Effector CD8-positive, alpha-beta T cell (primary cell): ENCODE data around the gene PDCD5.
"Not testable (repeated sequence)": the region's sequence is repeated elsewhere in the genome, so short reads cannot be mapped to it uniquely, and the experiment has no call there.

Experiments used
- DNase-seq: peaks from one replicate; lab custom pipeline; 2025; lab: John Stamatoyannopoulos, UW
- total RNA-seq, 4 experiments: gene quantifications; one replicate each; lab custom pipeline; 2026; lab: John Stamatoyannopoulos, UW

PDCD5 gene, protein sequence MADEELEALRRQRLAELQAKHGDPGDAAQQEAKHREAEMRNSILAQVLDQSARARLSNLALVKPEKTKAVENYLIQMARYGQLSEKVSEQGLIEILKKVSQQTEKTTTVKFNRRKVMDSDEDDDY
- total RNA-seq: 36.7 to 69.9 (median 42.0) reads per million in 4 experiments

DNA sequence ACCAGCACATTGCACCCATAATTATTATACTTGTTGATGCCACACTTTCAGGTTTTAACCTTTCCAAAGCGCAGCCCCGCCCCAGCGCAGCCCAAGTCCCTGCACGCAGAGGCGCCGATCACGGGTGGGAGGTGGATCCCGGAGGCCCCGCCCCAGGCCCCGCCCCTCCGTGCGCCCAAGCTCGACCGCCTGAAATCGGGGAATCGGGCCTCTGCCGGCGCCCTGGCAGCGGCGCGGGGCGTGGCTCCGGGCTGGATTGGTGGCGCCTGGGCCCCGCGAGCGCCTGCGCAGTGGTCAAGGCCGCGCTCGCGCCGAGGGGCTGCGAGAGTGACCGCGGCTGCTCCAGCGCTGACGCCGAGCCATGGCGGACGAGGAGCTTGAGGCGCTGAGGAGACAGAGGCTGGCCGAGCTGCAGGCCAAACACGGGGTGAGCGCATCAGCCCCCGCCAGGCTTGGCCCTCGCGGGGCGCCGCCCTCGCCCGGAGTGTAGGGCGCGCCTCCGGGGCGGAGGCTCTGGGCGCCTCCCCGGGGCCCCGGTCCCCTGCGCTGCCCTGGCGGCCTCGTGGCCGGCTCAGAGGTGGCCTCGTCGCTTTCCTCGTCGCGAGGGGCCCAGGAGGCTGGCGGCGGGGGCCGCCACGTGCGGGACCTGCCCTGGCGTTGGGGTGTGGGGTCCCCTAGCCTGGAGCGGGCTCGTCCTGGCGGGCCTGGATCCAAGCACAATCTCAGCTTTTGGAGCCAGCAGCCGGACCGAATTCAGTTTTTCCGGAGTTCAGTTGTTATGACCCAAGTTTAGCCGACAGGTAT lies at the start of gene PDCD5:
Gene PDCD5, plus strand, starts transcription at position 290 of the 804 bp plus-strand sequence. Its CDS starts 72 bp downstream, at position 362.
- peak; percentile 95 for DNase-seq

DNA sequence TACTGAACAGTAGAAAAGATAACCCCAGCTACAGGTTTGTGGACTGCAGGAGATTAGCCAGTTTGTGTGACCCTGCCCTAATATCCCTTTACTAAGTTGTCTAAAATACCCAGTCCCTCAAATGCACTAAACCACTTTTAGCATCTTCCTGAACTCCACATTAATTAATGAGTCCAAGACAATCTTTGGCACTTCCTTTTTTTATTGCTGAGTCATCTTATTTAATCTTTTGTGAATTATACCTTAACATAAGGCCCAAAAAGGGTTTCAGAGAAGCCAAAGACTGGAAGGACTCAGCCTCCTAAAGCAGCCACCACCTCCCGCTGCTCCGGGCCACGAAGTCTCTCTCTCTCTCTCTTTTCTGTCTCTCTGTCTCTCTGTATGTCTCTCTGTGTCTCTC lies 48.8 kb upstream of the PDCD5 start:
- no peak for DNase-seq

DNA sequence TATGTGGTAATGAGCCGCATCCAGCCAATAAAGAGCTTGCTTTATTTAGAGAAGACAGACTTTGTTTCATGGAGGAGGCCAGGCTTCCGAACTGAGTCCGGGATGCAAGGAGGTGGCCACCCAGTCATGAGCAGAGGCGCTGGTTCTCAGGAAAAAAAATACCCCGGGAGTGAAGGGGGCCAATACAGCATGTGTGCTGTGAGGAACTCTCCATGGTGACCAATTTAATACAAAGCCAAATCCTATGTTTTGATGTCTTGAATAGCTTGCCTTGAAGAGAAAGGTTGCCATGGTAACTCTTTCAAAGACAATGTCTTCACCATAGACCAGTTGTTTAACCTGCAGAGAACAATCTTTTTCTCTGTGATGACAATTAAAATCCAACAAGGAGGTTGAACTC lies 43.4 kb upstream of the PDCD5 start:
- DNase-seq: no peak

GRCh38 chr19:32539240-32539916 lies 41.6 kb upstream of the PDCD5 start:
- DNase-seq: no peak

- DNase-seq: no peak
Observed at GRCh38 chr19:32540621-32541020, 40.4 kb upstream of the PDCD5 start.

DNA sequence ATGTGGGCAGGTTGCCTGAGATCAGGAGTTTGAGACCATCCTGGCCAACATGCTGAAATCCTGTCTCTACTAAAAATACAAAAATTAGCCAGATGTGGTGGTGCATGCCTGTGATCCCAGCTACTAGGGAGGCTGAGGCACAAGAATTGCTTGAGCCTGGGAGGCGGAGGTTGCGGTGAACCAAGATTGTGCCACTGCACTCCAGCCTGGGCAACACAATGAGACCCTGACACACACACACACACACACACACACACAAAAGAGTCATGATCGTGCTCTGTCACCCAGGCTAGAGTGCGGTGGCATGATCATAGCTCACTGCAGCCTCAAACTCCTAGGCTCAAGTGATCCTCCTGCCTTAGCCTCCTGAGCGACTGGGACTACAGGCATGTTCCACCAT lies 39.6 kb upstream of the PDCD5 start:
- DNase-seq: not testable (repeated sequence)

GRCh38 chr19:32542477-32543108 lies 38.4 kb upstream of the PDCD5 start:
- DNase-seq: no peak

DNA sequence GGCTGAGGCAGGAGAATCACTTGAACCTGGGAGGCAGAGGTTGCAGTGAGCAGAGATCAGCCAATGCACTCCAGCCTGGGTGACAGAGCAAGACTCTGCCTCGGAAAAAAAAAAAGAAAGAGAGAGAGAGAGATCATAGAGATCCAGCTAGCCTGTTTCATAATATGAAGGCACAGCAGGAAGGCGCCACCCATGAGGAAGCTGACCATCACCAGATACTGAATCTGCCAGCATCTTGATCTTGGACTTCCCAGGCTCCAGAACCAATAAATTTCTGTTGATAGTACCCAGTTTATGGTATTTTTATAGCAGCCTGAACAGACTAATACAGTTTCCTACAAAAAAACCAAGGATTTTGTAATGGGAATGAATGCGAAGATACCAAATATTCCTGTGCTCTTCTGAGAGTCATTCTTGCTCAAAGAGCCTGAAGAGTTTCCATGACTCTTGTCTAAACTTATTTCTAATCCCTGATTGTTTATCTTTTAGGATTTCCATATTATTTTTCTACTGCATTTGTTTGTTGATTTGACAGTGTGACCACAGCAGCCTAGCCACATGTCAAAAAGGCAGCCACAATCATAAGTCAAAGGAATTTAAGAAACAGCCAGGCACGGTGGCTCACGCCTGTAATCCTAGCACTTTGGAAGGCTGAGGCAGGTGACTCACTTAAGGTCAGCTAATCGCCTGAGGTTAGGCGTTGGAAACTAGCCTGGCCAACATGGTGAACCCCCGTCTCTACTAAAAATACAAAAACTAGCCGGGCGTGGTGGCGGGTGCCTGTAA lies 37.7 kb upstream of the PDCD5 start:
- DNase-seq: no peak

GRCh38 chr19:32544917-32545316 lies 36.1 kb upstream of the PDCD5 start:
- DNase-seq: no peak

DNA sequence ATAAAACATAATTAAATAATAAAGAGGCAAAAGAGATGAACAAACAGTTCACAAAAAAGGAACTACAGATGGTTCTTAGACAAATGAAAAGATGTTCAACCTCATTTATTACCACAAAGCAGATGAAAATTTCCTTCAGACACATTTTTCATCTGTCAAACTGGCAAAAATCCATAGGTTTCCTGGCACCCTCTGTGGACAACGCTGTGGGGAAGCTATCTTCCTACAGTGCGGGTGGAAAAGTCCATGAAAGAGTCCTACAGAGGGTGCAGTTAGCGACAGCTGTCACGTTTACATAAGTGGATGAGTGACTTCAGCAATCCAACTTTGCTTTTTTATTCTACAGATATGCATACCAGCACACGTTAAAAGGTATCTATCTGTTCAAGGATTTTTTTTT lies 30.3 kb upstream of the PDCD5 start:
- no peak for DNase-seq

GRCh38 chr19:32555786-32556185 lies 25.2 kb upstream of the PDCD5 start:
- no peak for DNase-seq

- DNase-seq: no peak
Observed at GRCh38 chr19:32558607-32559228, 22.3 kb upstream of the PDCD5 start.

GRCh38 chr19:32563761-32564160 lies 17.2 kb upstream of the PDCD5 start:
- no peak for DNase-seq

- DNase-seq: no peak
Observed at GRCh38 chr19:32566246-32566830, 14.7 kb upstream of the PDCD5 start.

DNA sequence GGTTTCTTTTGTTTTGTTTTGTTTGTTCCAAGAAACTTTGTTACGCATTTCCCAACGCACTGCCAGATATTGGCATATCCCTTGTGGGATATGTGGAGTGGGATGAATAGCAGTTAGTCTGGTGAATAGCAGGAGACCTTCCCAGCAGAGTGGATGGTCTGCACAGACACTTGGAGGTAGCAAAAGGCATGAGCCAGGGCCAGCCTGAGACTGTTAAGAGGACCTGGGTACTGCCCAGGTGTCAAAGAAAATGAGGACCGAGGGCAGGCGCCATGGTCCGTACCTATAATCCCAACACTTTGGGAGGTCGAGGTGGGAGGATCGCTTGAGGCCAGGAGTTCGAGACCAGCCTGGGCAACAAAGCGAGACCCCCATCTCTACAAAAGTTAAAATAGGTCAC lies 13.5 kb upstream of the PDCD5 start:
- DNase-seq: no peak

GRCh38 chr19:32570081-32570785 lies 10.8 kb upstream of the PDCD5 start:
- DNase-seq: peak; percentile 49

DNA sequence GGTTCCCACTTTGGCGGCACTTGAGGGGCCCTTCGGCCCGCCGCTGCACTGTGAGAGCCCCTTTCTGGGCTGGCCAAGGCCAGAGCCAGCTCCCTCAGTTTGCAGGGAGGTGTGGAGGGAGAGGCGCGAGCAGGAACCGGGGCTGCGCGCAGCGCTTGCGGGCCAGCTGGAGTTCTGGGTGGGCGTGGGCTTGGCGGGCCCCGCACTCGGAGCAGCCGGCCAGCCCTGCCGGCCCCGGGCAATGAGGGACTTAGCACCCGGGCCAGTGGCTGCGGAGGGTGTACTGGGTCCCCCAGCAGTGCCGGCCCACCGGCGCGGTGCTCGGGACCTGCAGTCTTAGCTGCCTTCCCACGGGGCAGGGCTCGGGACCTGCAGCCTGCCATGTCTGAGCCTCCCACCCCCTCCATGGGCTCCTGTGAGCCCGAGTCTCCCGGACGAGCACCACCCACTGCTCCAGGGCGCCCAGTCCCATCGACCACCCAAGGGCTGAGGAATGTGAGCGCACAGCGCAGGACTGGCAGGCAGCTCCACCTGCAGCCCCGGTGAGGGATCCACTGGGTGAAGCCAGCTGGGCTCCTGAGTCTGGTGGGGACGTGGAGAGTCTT lies 9.4 kb upstream of the PDCD5 start:
- not testable (repeated sequence) for DNase-seq

DNA sequence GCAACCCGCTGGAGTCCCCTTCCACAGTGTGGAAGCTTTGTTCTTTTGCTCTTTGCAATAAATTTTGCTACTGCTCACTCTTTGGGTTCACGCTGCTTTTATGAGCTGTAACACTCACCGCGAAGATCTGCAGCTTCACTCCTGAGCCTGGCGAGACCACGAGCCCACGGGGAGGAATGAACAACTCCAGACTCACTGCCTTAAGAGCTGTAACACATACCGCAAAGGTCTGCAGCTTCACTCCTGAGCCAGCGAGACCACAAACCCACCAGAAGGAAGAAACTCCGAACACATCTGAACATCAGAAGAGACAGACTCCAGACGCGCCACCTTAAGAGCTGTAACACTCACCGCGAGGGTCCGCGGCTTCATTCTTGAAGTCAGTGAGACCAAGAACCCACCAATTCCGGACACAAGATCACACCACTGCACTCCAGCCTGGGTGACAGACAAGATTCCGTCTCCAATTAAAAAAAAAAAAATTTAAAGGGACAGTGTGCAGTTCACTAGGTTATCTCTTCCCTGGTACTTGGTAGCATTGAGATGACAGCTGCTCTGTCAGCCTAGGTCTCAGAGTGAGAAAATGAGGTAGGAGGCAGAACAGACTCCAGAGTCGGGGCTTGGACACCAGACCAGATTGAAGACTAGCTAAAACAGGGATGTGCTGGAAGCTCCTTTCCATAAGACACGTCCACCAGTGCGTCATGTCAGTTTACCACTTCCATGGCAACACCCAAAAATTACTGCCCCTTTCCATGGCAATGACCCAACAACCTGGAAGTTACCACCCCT lies 8.1 kb upstream of the PDCD5 start:
- not testable (repeated sequence) for DNase-seq

GRCh38 chr19:32573492-32573794 lies 7.5 kb upstream of the PDCD5 start:
- DNase-seq: no peak
